Immature natural killer cell (primary cell): Measurements from ENCODE around the gene ZSWIM7. TPM values are rescaled to one million over a fixed set of nuclear protein-coding genes. Genes with fewer than 3 reads are reported as not detected.
"Not testable (repeated sequence)": the region's sequence is repeated elsewhere in the genome, so short reads cannot be mapped to it uniquely, and the experiment has no call there.

ENCODE experiments used
- DNase-seq, 3 donors: peaks; one replicate each; pipeline ENCODE4 v3.0.0; 2022; ENCODE audit warnings: mixed read lengths in 1 of 3
- H3K27ac Mint-ChIP-seq, 6 donors: one replicate each; pipeline ENCODE4 v1.8.0; 2020; ENCODE audit warnings: mixed read lengths in 6 of 6, mild to moderate bottlenecking in 5 of 6, inconsistent platforms in 4 of 6, moderate library complexity in 3 of 6
- H3K27me3 Mint-ChIP-seq, 3 donors: one replicate each; pipeline ENCODE4 v1.8.0; 2020 to 2021; ENCODE audit warnings: low read depth in 3 of 3, mild to moderate bottlenecking in 3 of 3, mixed read lengths in 3 of 3, moderate library complexity in 3 of 3, inconsistent platforms in 1 of 3
- H3K36me3 Mint-ChIP-seq, 3 donors: one replicate each; pipeline ENCODE4 v1.8.0; 2020; ENCODE audit warnings: mixed read lengths in 3 of 3, inconsistent platforms in 2 of 3, mild to moderate bottlenecking in 2 of 3
- H3K4me1 Mint-ChIP-seq, 2 donors: one replicate each; pipeline ENCODE4 v1.8.0; 2020; ENCODE audit warnings: inconsistent platforms in 2 of 2, mild to moderate bottlenecking in 2 of 2, mixed read lengths in 2 of 2, moderate library complexity in 1 of 2
- H3K4me3 Mint-ChIP-seq, 5 donors: one replicate each; pipeline ENCODE4 v1.8.0; 2020; ENCODE audit warnings: mild to moderate bottlenecking in 5 of 5, mixed read lengths in 5 of 5, inconsistent platforms in 3 of 5, moderate library complexity in 3 of 5
- H3K9me3 Mint-ChIP-seq, 6 donors: one replicate each; pipeline ENCODE4 v1.8.0; 2020; ENCODE audit warnings: mild to moderate bottlenecking in 6 of 6, mixed read lengths in 6 of 6, inconsistent platforms in 4 of 6, moderate library complexity in 3 of 6
- polyA plus RNA-seq, 3 donors: library from polyadenylated mRNA; unstranded; fragments of 300-500 nt; fragmentation: Illumina TruSeq; gene quantifications; one replicate each; pipeline ENCODE4 v1.2.3, GENCODE V29; 2021

Gene ZSWIM7
- polyA plus RNA-seq, 3 donors from 2014 or later = 47.0 to 67.8 (median 67.6) TPM

DNA sequence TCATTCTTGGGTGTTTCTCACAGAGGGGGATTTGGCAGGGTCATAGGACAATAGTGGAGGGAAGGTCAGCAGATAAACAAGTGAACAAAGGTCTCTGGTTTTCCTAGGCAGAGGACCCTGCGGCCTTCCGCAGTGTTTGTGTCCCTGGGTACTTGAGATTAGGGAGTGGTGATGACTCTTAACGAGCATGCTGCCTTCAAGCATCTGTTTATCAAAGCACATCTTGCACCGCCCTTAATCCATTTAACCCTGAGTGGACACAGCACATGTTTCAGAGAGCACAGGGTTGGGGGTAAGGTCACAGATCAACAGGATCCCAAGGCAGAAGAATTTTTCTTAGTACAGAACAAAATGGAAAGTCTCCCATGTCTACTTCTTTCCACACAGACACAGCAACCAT, 20.5 kb downstream of the ZSWIM7 start:
- not testable (repeated sequence) for H3K4me3 Mint-ChIP-seq, H3K4me1 Mint-ChIP-seq, H3K27ac Mint-ChIP-seq, H3K27me3 Mint-ChIP-seq, DNase-seq, H3K9me3 Mint-ChIP-seq
- H3K36me3 Mint-ChIP-seq = peaks cover 21 to 50% (median 31%) of the 10 kb centered on the region in 3 donors

DNA sequence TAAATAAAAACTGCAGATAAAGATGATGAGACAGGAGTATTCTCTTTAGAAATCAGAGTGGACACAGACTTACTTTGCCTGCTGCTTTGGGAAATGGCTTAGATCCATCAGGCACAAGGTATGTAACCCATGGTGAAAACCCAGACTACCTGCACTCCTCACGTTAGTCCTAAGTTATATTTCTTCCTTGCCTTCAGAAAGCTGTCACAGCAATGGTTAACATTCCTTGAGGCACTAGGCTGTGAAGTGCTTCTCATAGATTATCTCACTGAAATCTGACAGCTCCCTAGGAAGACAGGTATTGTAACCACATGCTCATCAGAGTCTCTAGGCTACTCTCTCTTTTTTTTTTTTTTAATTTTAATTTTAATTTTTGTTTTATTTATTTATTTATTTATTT, 20.9 kb downstream of the ZSWIM7 start:
- no peak for DNase-seq
- H3K36me3 Mint-ChIP-seq = peaks cover 17 to 50% (median 29%) of the 10 kb centered on the region in 3 donors

DNA sequence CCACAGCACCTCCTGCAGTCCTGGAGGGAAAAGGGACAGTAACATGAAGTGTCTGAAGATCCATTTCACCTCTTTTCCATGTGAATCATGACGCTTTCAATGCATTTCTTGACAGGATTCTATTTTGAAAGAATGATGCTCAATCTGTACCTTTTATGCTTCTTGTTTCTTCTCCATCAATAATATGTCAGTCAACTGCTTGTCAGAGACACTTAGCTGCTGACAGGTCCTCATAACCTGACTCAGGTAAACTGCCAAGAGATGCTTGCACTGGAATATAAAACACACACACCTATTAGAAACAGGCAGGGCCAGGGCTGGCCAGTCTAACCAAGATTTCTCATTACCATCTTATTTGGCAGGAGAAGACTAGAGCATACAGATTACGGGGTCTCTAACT, 21.6 kb downstream of the ZSWIM7 start:
- Mint-ChIP-seq H3K27ac (no peak overlapping the region), H3K4me1 (no peaks in the 10 kb centered on the region), H3K4me3 (no peak overlapping the region), H3K9me3 (no peaks in the 10 kb centered on the region), H3K36me3 (peaks cover 17 to 51% (median 29%) of the 10 kb centered on the region in 3 donors), H3K27me3 (peaks cover 0 to 6% (median 6%) of the 10 kb centered on the region in 3 donors)
- DNase-seq = no peak

More for the DNA sequence above, 20.9 kb downstream of the ZSWIM7 start:
- Mint-ChIP-seq H3K27me3 (peaks cover 0 to 6% (median 5%) of the 10 kb centered on the region in 3 donors), H3K9me3 (no peaks in the 10 kb centered on the region), H3K27ac (no peak overlapping the region), H3K4me1 (no peaks in the 10 kb centered on the region), H3K4me3 (no peak overlapping the region)

DNA sequence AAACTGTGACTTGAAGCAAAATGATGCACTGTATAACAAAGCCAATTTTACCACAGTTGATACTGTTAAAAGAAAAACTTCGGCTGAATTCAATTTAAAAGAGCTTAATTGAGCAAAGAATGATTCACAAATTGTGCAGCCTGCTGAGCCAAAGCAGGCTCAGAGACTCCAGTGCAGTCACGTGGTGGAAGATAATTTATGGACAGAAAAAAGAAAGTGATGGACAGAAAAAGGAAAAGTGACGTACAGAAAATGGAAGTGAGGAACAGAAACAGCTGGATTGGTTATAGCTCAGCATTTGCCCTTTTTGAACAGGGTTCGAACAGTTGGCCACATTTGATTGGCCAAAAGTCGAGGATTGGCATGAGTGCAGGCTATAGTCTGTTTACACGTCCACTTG, 25.7 kb downstream of the ZSWIM7 start:
- no peak for DNase-seq
- Mint-ChIP-seq H3K9me3 (peaks cover 0 to 1% (median 0%) of the 10 kb centered on the region in 6 donors), H3K27me3 (peaks cover 2 to 7% (median 6%) of the 10 kb centered on the region in 3 donors), H3K27ac (peak overlapping the region in 1 of 6 donors; percentile 31), H3K36me3 (peaks cover 11 to 27% (median 17%) of the 10 kb centered on the region in 3 donors), H3K4me1 (no peaks in the 10 kb centered on the region), H3K4me3 (no peak overlapping the region)

DNA sequence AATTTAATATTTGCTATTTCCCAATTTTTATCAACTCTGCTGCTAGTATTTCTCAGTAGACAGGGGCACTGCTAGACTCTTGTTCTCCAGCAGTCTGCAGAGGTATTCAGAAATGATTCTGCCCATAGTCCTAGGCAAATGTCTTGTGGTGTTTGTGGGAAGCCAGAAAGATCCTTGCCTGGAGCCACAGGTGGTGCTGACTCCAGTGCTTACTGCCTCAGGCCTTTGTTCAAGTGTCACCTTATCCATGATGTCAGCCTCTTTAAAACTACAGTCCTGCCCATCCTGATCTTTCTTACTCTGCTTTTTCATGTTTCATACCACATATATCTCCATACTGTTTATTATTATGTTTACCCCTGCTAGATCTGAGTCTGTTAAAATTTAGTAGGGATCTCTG, 26.5 kb downstream of the ZSWIM7 start:
- no peak overlapping the region for H3K4me3 Mint-ChIP-seq
- peaks cover 10 to 25% (median 18%) of the 10 kb centered on the region in 3 donors for H3K36me3 Mint-ChIP-seq
- H3K27me3 Mint-ChIP-seq = peaks cover 4 to 7% (median 5%) of the 10 kb centered on the region in 3 donors
- H3K4me1 Mint-ChIP-seq = no peaks in the 10 kb centered on the region
- DNase-seq = no peak
- no peak overlapping the region for H3K27ac Mint-ChIP-seq
- H3K9me3 Mint-ChIP-seq = peaks cover 0 to 1% (median 0%) of the 10 kb centered on the region in 6 donors

DNA sequence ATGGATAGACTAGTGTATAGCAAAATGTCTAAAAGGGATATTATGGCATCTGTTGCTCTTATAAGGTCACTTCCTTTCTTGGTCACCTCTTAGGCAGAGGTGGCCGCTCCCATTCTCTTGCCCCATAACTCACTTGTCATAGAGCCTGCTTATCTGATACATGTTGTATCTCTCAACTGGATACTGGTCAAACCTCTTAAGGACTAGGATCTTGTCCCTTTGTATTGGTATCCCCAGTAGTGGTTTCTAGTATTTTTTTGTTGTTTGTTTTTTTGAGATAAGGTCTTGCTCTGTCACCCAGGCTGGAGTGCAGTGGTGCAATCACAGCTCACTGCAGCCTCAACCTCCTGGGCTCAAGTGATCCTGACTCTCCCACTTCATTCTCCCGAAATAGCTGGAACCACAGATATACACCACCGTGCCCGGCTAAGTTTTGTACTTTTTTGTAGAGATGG, 27.0 kb downstream of the ZSWIM7 start:
- H3K27ac Mint-ChIP-seq = no peak overlapping the region
- DNase-seq = no peak
- H3K4me1 Mint-ChIP-seq = no peaks in the 10 kb centered on the region
- no peak overlapping the region for H3K4me3 Mint-ChIP-seq
- H3K9me3 Mint-ChIP-seq = peaks cover 0 to 1% (median 0%) of the 10 kb centered on the region in 6 donors
- H3K27me3 Mint-ChIP-seq = peaks cover 4 to 7% (median 5%) of the 10 kb centered on the region in 3 donors
- peaks cover 6 to 22% (median 13%) of the 10 kb centered on the region in 3 donors for H3K36me3 Mint-ChIP-seq

DNA sequence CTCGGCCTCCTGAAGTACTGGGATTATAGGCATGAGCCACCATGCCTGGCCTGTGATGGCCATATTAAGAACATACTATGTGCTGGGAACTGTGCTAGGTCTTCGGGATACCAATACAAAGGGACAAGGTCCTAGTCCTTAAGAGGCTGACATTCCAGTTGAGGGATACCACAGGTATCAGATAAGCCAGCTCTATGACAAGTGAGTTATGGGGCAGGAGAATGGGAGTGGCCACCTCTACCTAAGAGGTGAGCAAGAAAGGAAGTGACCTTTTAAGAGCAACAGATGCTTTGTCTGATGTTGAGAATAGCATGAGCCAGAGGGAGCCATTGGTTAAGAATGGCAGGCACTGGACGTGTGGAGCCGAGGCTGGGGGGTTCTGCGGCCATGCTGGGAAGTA, 27.6 kb downstream of the ZSWIM7 start:
- Mint-ChIP-seq H3K4me3 (no peak overlapping the region), H3K27ac (no peak overlapping the region)

DNA sequence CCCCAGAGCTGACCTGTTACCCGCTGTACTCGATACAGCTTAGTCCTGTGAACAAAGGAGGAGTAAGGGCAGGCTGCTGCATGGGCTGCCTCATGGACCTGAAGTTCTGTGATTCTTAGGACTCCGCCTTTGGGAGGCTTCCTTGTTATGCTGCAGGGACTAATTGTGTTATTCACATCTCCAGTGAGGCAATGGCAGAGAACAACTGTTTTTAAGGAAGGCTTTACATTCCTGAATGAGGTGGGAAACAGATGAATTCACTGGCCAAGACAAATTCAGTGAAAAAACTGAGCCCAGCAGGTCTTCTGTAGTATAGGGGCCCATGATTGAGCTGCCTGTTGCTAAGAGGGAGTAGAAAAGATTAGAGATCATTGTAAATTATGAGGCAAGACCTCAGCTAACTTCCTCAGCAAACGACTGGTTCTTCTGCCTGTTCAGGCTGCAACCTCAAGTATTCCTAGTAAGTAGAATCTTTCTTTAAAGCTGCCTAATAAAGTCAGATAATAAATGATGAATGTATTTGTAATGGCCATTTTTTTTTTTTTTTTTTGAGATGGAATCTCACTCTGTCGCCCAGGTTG, 28.3 kb downstream of the ZSWIM7 start:
- peaks cover 0 to 14% (median 13%) of the 10 kb centered on the region in 3 donors for H3K36me3 Mint-ChIP-seq
- no peak overlapping the region for H3K4me3 Mint-ChIP-seq
- peaks cover 4 to 9% (median 7%) of the 10 kb centered on the region in 3 donors for H3K27me3 Mint-ChIP-seq

More for the DNA sequence above, 27.6 kb downstream of the ZSWIM7 start:
- peaks cover 0 to under 1% of the 10 kb centered on the region in 2 donors for H3K4me1 Mint-ChIP-seq
- peaks cover 3 to 18% (median 13%) of the 10 kb centered on the region in 3 donors for H3K36me3 Mint-ChIP-seq
- DNase-seq = no peak
- H3K9me3 Mint-ChIP-seq = peaks cover 0 to 1% (median 0%) of the 10 kb centered on the region in 6 donors
- H3K27me3 Mint-ChIP-seq = peaks cover 4 to 7% (median 5%) of the 10 kb centered on the region in 3 donors

DNA sequence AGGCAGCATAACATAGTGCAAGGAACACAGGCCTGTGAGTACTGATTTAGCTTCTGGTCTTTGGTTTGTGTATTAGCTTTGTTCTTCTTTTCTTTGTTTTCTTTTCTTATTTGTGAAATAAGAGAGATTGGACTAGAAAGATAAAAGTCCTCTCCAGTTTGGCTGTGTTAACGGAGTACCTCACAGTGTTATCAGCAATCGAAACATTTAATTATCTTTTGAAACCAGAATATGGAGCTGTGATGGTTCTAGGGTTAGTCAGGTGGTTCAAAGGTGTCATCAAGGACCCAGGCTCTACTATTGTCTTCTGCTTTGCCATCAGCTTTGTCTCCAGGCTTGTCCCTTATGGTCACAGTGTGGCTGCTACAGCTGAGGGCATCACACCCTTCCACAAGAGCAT, 29.0 kb downstream of the ZSWIM7 start:
- DNase-seq = no peak
- Mint-ChIP-seq H3K4me3 (no peak overlapping the region), H3K9me3 (peaks cover 0 to 1% (median 0%) of the 10 kb centered on the region in 6 donors), H3K36me3 (peaks cover 0 to 14% (median 13%) of the 10 kb centered on the region in 3 donors), H3K4me1 (peaks cover 3 to 6% of the 10 kb centered on the region in 2 donors), H3K27me3 (peaks cover 4 to 12% (median 5%) of the 10 kb centered on the region in 3 donors), H3K27ac (no peak overlapping the region)

More for the DNA sequence above, 28.3 kb downstream of the ZSWIM7 start:
- no peak overlapping the region for H3K27ac Mint-ChIP-seq
- peaks cover 3 to 6% of the 10 kb centered on the region in 2 donors for H3K4me1 Mint-ChIP-seq
- H3K9me3 Mint-ChIP-seq = peaks cover 0 to 1% (median 0%) of the 10 kb centered on the region in 6 donors
- no peak for DNase-seq

DNA sequence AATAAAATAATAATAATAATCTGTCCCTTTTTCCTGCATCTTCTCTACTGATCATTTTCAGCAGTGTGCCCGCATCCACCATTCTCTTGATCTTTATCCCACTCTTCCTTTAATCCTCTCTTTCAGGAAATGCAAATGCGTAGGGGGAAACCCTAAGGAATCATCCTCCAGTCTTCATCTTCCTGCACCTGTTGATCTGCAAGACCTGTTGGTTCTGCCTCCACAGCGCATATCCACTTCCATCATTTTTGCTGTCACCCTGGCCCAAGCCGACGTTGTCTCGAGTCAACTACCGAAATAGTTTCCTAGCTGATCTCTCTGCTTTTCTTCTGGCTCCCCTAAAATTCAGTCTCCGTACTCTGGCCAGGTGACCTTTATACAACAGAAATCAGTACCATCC, 30.0 kb downstream of the ZSWIM7 start:
- Mint-ChIP-seq H3K4me1 (peaks cover 3 to 6% of the 10 kb centered on the region in 2 donors), H3K9me3 (peaks cover 0 to 1% (median 0%) of the 10 kb centered on the region in 6 donors), H3K4me3 (no peak overlapping the region), H3K27me3 (peaks cover 0 to 12% (median 5%) of the 10 kb centered on the region in 3 donors), H3K27ac (no peak overlapping the region), H3K36me3 (peaks cover 0 to 7% (median 5%) of the 10 kb centered on the region in 3 donors)
- DNase-seq = no peak

DNA sequence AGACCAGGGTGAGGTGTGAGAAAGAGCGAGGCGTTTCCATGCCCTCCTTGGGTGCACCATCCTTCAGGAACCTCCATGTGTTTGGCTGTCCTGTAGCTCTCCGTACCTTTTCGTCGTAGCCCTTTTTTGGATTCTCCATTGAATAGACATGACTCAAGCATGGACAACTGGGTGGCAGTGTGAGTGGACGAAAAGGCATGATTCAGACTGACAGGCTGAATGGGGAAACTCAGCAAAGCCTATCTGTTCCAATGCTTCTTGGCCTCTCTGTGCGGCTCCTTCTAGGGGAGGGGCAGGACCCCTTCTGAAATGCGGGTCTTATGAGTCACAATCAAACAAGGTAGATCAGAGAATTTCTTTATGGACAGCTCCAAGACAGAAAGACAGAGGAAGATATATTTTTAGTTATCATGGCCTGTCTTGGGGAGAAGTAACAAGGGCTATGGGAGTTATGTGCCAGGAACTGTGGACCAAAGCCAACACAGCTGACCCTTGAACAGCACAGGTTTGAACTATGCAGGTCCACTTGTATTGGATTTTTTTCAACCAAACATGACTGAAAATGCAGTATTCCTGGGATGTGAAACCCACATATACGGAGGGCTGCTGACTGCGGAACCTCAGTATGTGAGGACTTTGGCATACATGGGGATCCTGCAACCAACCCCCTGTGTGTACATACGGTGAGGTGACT, 31.7 kb downstream of the ZSWIM7 start:
- Mint-ChIP-seq H3K4me3 (no peak overlapping the region), H3K27me3 (peaks cover 0 to 12% (median 3%) of the 10 kb centered on the region in 3 donors), H3K9me3 (peaks cover 0 to 1% (median 0%) of the 10 kb centered on the region in 6 donors), H3K4me1 (peaks cover 3 to 6% of the 10 kb centered on the region in 2 donors), H3K36me3 (peaks cover 0 to 3% (median 0%) of the 10 kb centered on the region in 3 donors), H3K27ac (no peak overlapping the region)
- no peak for DNase-seq

DNA sequence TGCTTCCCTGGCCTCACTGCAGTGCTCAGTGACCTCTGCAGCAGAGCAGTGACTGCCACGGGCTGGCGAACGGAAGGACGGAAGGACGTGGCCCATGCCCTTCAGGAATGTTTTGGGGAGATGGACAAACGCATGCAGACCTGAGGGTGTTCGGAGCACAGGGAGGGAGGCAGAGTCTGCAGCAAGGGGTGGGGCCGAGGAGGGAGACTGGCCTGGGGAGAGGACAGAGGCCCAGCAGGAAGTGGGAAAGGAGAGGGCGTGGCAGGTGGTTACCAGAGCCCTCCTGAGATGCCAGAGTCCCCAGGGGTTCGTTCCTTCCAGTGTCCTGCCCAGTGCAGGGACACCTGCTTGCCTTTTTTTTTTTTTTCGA, 32.6 kb downstream of the ZSWIM7 start:
- Mint-ChIP-seq H3K9me3 (peaks cover 0 to 1% (median 0%) of the 10 kb centered on the region in 6 donors), H3K27me3 (peaks cover 0 to 12% (median 3%) of the 10 kb centered on the region in 3 donors), H3K4me1 (peaks cover 3 to 6% of the 10 kb centered on the region in 2 donors), H3K36me3 (peaks cover 0 to 3% (median 0%) of the 10 kb centered on the region in 3 donors), H3K4me3 (peak overlapping the region in 1 of 5 donors; percentile 46), H3K27ac (no peak overlapping the region)
- no peak for DNase-seq

DNA sequence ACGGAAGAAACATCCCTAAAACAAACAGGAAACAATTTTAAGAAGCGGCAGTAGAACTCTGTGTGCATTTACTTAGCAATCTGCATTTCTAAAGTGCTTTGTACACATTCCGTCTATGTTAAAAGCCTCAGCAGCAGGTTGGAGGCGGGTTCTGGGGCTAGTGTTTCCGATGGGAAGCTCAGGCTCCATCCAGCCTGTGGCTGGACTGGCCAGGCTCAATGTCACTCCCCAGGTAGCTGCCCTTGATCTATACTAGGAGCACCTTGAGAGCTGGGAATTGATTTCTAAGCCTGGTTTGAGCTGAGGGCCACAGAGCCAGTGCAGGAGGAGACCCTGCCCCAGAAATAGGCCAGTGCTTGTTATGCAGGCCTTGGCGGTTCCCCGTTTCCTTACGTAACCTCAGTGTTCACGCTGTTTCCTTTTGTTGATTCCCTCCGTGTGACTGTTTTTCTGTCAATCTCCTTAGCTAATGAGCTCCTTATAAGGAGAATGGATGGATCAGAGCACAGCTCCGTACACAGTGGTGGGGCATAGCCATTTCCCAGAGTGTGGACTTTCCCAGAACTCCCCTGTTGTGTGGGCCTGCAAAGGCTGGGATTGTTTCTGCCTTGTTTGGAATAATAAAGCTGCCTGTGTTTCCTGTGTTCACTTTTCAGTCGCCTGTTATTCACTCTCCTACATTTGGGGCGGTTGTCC, 33.2 kb downstream of the ZSWIM7 start:
- no peak for DNase-seq
- H3K4me3 Mint-ChIP-seq = peak overlapping the region in 1 of 5 donors; percentile 46

More for the DNA sequence above, 33.2 kb downstream of the ZSWIM7 start:
- H3K27me3 Mint-ChIP-seq = peaks cover 0 to 12% (median 3%) of the 10 kb centered on the region in 3 donors
- peaks cover 0 to 1% (median 0%) of the 10 kb centered on the region in 6 donors for H3K9me3 Mint-ChIP-seq
- peaks cover 3 to 6% of the 10 kb centered on the region in 2 donors for H3K4me1 Mint-ChIP-seq
- H3K36me3 Mint-ChIP-seq = peaks cover 0 to 3% (median 0%) of the 10 kb centered on the region in 3 donors
- H3K27ac Mint-ChIP-seq = no peak overlapping the region
